ENCODE results near the gene PEX14. TPM values are rescaled to one million over a fixed set of nuclear protein-coding genes. Genes with fewer than 3 reads are reported as not detected.

PEX14 gene
- total RNA-seq, 1 donor: 15.2 TPM

GRCh38 chr1:10475510-10475909, 760 bp downstream of the PEX14 start:
- Histone ChIP-seq H3K4me1 (ENCODE audit: insufficient read depth, low read length) (peaks cover 10% of the 10 kb centered on the region), H2AFZ (ENCODE audit: low read length) (peak overlapping the region; percentile 91), H3K79me2 (ENCODE audit: insufficient read depth, low read length) (peaks cover 60% of the 10 kb centered on the region), H3K27ac (ENCODE audit: low read depth, low read length) (peak overlapping the region; percentile 47), H3K4me3 (ENCODE audit: insufficient read depth, low read length) (peak overlapping the region; percentile 94), H3K9me3 (ENCODE audit: low read depth, low read length) (no peaks in the 10 kb centered on the region), H4K20me1 (ENCODE audit: insufficient read depth, low read length) (peaks cover 10% of the 10 kb centered on the region), H3K4me2 (ENCODE audit: insufficient read depth, low read length) (peak overlapping the region; percentile 94), H3K27me3 (ENCODE audit: insufficient read depth, low read length) (no peaks in the 10 kb centered on the region), H3K36me3 (ENCODE audit: insufficient read depth, low read length) (no peaks in the 10 kb centered on the region)
- DNase-seq (ENCODE audit: insufficient read length, low spot score, missing footprints): no peak
- TF ChIP-seq, protein P1, sequence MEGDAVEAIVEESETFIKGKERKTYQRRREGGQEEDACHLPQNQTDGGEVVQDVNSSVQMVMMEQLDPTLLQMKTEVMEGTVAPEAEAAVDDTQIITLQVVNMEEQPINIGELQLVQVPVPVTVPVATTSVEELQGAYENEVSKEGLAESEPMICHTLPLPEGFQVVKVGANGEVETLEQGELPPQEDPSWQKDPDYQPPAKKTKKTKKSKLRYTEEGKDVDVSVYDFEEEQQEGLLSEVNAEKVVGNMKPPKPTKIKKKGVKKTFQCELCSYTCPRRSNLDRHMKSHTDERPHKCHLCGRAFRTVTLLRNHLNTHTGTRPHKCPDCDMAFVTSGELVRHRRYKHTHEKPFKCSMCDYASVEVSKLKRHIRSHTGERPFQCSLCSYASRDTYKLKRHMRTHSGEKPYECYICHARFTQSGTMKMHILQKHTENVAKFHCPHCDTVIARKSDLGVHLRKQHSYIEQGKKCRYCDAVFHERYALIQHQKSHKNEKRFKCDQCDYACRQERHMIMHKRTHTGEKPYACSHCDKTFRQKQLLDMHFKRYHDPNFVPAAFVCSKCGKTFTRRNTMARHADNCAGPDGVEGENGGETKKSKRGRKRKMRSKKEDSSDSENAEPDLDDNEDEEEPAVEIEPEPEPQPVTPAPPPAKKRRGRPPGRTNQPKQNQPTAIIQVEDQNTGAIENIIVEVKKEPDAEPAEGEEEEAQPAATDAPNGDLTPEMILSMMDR (IDR thresholded peaks at IDR 0.05; ENCODE audit: extremely low read depth, low read depth, low read length): no peak

DNA sequence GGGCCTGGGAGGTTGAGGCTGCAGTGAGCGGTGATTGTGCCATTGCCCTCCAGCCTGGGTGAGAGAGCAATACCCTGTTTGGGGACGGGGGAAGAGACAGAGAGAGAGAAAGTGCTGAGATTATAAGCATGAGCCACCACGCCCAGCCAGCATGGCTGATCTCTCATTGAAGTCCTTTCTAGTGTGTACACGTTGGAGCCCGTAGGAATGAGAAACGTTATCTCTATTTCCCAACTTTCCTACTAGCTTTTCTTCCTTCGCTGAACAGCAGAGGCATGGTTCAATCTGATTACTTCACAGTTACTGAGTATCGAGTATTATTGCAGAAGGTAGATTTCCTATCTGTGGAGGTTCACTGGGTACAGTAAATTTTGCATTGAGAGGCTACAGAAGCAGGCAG, 4.5 kb downstream of the PEX14 start:
- Histone ChIP-seq H3K4me1 (ENCODE audit: insufficient read depth, low read length) (peaks cover 10% of the 10 kb centered on the region), H4K20me1 (ENCODE audit: insufficient read depth, low read length) (peaks cover 21% of the 10 kb centered on the region), H3K36me3 (ENCODE audit: insufficient read depth, low read length) (no peaks in the 10 kb centered on the region), H3K27ac (ENCODE audit: low read depth, low read length) (no peak overlapping the region), H3K79me2 (ENCODE audit: insufficient read depth, low read length) (peaks cover 82% of the 10 kb centered on the region), H3K9me3 (ENCODE audit: low read depth, low read length) (no peaks in the 10 kb centered on the region), H2AFZ (ENCODE audit: low read length) (no peak overlapping the region), H3K27me3 (ENCODE audit: insufficient read depth, low read length) (no peaks in the 10 kb centered on the region), H3K4me2 (ENCODE audit: insufficient read depth, low read length) (no peak overlapping the region), H3K4me3 (ENCODE audit: insufficient read depth, low read length) (no peak overlapping the region)
- no peak for DNase-seq (ENCODE audit: insufficient read length, low spot score, missing footprints)
- TF ChIP-seq, protein P1 (IDR thresholded peaks at IDR 0.05; ENCODE audit: extremely low read depth, low read depth, low read length): no peak

GRCh38 chr1:10480614-10481013, 5.9 kb downstream of the PEX14 start:
- H3K4me1 ChIP-seq (ENCODE audit: insufficient read depth, low read length): peaks cover 11% of the 10 kb centered on the region
- H4K20me1 ChIP-seq (ENCODE audit: insufficient read depth, low read length): peaks cover 31% of the 10 kb centered on the region
- no peaks in the 10 kb centered on the region for H3K36me3 ChIP-seq (ENCODE audit: insufficient read depth, low read length)
- H3K27ac ChIP-seq (ENCODE audit: low read depth, low read length): no peak overlapping the region
- H2AFZ ChIP-seq (ENCODE audit: low read length): no peak overlapping the region
- DNase-seq (ENCODE audit: insufficient read length, low spot score, missing footprints): no peak
- no peak overlapping the region for H3K4me3 ChIP-seq (ENCODE audit: insufficient read depth, low read length)
- TF ChIP-seq, protein P1 (IDR thresholded peaks at IDR 0.05; ENCODE audit: extremely low read depth, low read depth, low read length): no peak
- H3K27me3 ChIP-seq (ENCODE audit: insufficient read depth, low read length): no peaks in the 10 kb centered on the region
- peaks cover 83% of the 10 kb centered on the region for H3K79me2 ChIP-seq (ENCODE audit: insufficient read depth, low read length)
- no peaks in the 10 kb centered on the region for H3K9me3 ChIP-seq (ENCODE audit: low read depth, low read length)
- H3K4me2 ChIP-seq (ENCODE audit: insufficient read depth, low read length): no peak overlapping the region

DNA sequence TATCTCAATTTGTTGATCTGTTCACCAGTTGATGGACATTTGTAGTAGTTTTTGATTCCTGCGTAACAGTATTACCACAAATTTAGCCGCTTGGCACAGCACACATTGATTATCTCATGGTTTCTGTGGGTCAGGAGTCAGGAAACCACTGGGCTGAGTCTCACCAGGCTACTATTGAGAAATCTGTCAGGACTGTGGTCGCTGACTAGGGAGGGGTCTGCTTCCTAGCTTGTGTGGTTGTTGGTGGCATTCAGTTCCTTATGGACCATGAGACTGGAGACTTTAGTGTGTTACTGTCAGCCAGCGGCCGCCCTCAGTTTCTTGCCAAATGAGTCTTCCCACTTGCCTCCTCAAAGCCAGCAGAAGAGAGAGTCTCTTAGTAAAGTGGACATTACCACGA, 9.8 kb downstream of the PEX14 start:
- Histone ChIP-seq H3K9me3 (ENCODE audit: low read depth, low read length) (no peaks in the 10 kb centered on the region), H3K36me3 (ENCODE audit: insufficient read depth, low read length) (no peaks in the 10 kb centered on the region), H3K4me3 (ENCODE audit: insufficient read depth, low read length) (no peak overlapping the region), H3K4me1 (ENCODE audit: insufficient read depth, low read length) (peaks cover 5% of the 10 kb centered on the region), H3K27me3 (ENCODE audit: insufficient read depth, low read length) (no peaks in the 10 kb centered on the region), H3K27ac (ENCODE audit: low read depth, low read length) (no peak overlapping the region), H3K79me2 (ENCODE audit: insufficient read depth, low read length) (peaks cover 71% of the 10 kb centered on the region), H2AFZ (ENCODE audit: low read length) (peak overlapping the region; percentile 48), H3K4me2 (ENCODE audit: insufficient read depth, low read length) (peak overlapping the region; percentile 44), H4K20me1 (ENCODE audit: insufficient read depth, low read length) (peaks cover 26% of the 10 kb centered on the region)
- TF ChIP-seq, protein P1 (IDR thresholded peaks at IDR 0.05; ENCODE audit: extremely low read depth, low read depth, low read length): no peak
- DNase-seq (ENCODE audit: insufficient read length, low spot score, missing footprints): peak; percentile 46

Data from osteoblast (primary cell).